ENCODE measurements around the gene NXF3. TPM values are rescaled to one million over a fixed set of nuclear protein-coding genes. Genes with fewer than 3 reads are reported as not detected.
"Not testable (repeated sequence)": the region's sequence is repeated elsewhere in the genome, so short reads cannot be mapped to it uniquely, and the experiment has no call there.

NXF3 gene
- total RNA-seq, 1 donor from 2014 or later: not detected

DNA sequence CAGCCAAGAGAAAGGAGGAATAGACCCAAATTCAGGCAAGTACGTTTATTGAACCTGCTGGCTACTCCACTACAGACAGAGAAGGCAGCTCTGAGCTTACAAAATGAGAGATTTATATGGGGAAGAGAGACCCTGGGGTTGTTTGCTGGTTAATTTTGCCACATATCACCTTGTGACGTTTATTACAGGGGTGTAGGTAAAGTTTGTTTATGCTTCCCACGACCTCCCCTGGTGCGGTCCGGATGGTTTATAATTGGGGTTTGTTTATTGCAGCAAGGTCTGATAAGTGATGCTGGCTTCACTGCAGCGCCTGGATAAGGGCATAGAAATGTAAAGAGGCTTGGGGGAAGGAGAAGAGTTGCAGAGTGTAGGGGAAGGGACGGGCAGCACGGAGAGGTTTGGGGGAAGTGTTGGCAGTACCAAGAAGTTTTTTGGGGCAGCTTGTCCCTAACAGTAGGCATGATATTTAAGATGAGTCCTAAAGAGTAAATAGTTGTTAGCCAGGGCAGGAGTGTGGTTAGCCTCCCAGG is 41.6 kb downstream of the NXF3 start:
- DNase-seq (ENCODE audit: low read depth): no peak
- TF ChIP-seq, protein P1, sequence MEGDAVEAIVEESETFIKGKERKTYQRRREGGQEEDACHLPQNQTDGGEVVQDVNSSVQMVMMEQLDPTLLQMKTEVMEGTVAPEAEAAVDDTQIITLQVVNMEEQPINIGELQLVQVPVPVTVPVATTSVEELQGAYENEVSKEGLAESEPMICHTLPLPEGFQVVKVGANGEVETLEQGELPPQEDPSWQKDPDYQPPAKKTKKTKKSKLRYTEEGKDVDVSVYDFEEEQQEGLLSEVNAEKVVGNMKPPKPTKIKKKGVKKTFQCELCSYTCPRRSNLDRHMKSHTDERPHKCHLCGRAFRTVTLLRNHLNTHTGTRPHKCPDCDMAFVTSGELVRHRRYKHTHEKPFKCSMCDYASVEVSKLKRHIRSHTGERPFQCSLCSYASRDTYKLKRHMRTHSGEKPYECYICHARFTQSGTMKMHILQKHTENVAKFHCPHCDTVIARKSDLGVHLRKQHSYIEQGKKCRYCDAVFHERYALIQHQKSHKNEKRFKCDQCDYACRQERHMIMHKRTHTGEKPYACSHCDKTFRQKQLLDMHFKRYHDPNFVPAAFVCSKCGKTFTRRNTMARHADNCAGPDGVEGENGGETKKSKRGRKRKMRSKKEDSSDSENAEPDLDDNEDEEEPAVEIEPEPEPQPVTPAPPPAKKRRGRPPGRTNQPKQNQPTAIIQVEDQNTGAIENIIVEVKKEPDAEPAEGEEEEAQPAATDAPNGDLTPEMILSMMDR (IDR thresholded peaks at IDR 0.05; ENCODE audit: insufficient read depth, low read length, severe bottlenecking): no peak
- H3K36me3 ChIP-seq (ENCODE audit: control insufficient read depth, insufficient read depth, low read length): no peaks in the 10 kb centered on the region
- FAIRE-seq: no peak
- no peaks in the 10 kb centered on the region for H3K27me3 ChIP-seq (ENCODE audit: control insufficient read depth, insufficient read depth, low read length)
- H3K4me3 ChIP-seq (ENCODE audit: low read depth, low read length): no peak overlapping the region

- not testable (repeated sequence) for H3K27me3 ChIP-seq (ENCODE audit: control insufficient read depth, insufficient read depth, low read length); FAIRE-seq; H3K4me3 ChIP-seq (ENCODE audit: low read depth, low read length); H3K36me3 ChIP-seq (ENCODE audit: control insufficient read depth, insufficient read depth, low read length); DNase-seq (ENCODE audit: low read depth)
Measured at GRCh38 chrX:103033371-103033770, 59.6 kb downstream of the NXF3 start.

Other genes starting within 250 kb of the NXF3 start
- gene RAB40AL, start 155.9 kb downstream of the NXF3 start, total RNA-seq: 0.26 and 0.38 TPM in 2 replicates
- not detected in 2 replicates for gene BEX1, start 29.0 kb downstream of the NXF3 start, total RNA-seq
- gene BEX4, start 122.0 kb upstream of the NXF3 start, total RNA-seq: 10.3 and 17.8 TPM in 2 replicates
- gene TCEAL8, start 162.0 kb upstream of the NXF3 start, total RNA-seq: 60.2 and 69.2 TPM in 2 replicates
- gene TCEAL5, start 183.6 kb upstream of the NXF3 start, total RNA-seq: not detected in 2 replicates
- 46.6 and 79.8 TPM in 2 replicates for gene BEX2, start 217.8 kb upstream of the NXF3 start, total RNA-seq
- gene TCEAL7, start 237.1 kb upstream of the NXF3 start, total RNA-seq: 0.77 and 1.1 TPM in 2 replicates

All from bronchial epithelial cell (primary cell).